Kidney epithelial cell (primary cell): ENCODE measurements around the gene PUS10. TPM values are rescaled to one million over a fixed set of nuclear protein-coding genes. Genes with fewer than 3 reads are reported as not detected.

Experiments
- DNase-seq: peaks from one replicate; pipeline ENCODE4 v3.0.0-alpha.2; 2010; ENCODE audit warnings: low read depth
- H3K27me3 ChIP-seq: 2 replicates; pipeline ENCODE4 v1.6.0; 2011; ENCODE audit warnings: low read length; ENCODE audit not compliant: control insufficient read depth, insufficient read depth
- H3K36me3 ChIP-seq: 2 replicates; pipeline ENCODE4 v1.5.1; 2011; ENCODE audit warnings: low read length; ENCODE audit not compliant: control insufficient read depth, insufficient read depth
- H3K4me3 ChIP-seq: 2 replicates; pipeline ENCODE4 v1.5.1; 2011; ENCODE audit warnings: low read depth, mild to moderate bottlenecking, control low read depth, low read length
- total RNA-seq: library from RNA; depleted of rRNA; stranded (reverse); fragments of >200 nt; gene quantifications from 2 replicates; pipeline ENCODE4 v1.2.3, GENCODE V29; 2015
- TF ChIP-seq, protein P1 (sequence below): IDR thresholded peaks from 2 replicates; pipeline ENCODE4 v1.5.1; 2011; ENCODE audit warnings: mild to moderate bottlenecking, moderate library complexity, low read length, control low read depth, inconsistent platforms; ENCODE audit not compliant: insufficient read depth, poor library complexity, severe bottlenecking

The PUS10 gene
- total RNA-seq, 1 donor from 2014 or later: 8.9 TPM

DNA sequence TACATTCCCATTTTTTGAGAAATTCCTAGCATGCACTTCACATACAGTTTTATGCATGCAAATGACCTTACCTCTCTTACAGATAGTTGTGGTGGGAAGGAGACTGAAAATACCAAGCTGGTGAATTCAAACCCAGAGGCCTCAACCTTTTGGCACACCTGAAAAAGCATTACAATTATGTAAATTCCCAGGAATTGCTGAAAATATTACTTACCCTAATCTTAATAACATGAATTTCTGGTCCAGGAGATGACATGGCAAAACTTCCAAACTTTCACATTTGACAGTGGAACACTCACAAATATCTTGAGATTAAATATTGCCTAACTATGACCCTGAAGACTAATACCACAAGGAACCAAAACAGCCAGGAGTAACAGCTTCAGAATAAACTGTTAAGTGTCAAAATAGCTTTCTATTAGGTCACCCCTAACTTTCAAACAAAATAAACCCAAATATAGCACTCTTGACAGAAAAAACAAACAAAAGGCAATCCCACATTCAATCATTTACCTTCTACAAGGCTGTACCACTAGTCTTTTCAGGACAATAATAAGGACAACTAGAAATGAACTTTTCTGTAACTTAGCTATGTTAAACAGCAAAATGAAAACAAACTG is 11.5 kb downstream of the PUS10 start:
- Histone ChIP-seq H3K36me3 (no peaks in the 10 kb centered on the region), H3K27me3 (no peaks in the 10 kb centered on the region), H3K4me3 (no peak overlapping the region)
- TF ChIP-seq, protein P1, sequence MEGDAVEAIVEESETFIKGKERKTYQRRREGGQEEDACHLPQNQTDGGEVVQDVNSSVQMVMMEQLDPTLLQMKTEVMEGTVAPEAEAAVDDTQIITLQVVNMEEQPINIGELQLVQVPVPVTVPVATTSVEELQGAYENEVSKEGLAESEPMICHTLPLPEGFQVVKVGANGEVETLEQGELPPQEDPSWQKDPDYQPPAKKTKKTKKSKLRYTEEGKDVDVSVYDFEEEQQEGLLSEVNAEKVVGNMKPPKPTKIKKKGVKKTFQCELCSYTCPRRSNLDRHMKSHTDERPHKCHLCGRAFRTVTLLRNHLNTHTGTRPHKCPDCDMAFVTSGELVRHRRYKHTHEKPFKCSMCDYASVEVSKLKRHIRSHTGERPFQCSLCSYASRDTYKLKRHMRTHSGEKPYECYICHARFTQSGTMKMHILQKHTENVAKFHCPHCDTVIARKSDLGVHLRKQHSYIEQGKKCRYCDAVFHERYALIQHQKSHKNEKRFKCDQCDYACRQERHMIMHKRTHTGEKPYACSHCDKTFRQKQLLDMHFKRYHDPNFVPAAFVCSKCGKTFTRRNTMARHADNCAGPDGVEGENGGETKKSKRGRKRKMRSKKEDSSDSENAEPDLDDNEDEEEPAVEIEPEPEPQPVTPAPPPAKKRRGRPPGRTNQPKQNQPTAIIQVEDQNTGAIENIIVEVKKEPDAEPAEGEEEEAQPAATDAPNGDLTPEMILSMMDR: no peak
- no peak for DNase-seq

DNA sequence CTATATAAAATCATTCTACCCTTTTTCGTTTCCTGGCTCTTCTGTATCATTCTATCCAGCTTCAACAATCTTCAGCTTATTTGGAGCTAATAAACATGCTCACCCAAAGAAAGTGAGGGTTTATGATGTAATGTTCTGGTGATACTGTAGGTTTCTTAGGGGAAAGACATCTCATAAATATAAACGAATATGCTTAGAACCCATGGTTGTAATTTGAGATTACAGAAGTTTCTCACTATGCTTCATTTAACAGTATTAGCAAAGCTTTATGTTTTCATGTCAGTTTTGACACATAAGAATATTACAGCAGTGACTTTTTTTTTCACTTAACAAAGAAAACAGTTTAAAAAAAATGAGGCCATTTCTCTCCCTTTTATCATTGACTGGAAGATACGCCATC is 12.3 kb downstream of the PUS10 start:
- TF ChIP-seq, protein P1: no peak
- Histone ChIP-seq H3K27me3 (no peaks in the 10 kb centered on the region), H3K4me3 (no peak overlapping the region), H3K36me3 (no peaks in the 10 kb centered on the region)
- DNase-seq: no peak

DNA sequence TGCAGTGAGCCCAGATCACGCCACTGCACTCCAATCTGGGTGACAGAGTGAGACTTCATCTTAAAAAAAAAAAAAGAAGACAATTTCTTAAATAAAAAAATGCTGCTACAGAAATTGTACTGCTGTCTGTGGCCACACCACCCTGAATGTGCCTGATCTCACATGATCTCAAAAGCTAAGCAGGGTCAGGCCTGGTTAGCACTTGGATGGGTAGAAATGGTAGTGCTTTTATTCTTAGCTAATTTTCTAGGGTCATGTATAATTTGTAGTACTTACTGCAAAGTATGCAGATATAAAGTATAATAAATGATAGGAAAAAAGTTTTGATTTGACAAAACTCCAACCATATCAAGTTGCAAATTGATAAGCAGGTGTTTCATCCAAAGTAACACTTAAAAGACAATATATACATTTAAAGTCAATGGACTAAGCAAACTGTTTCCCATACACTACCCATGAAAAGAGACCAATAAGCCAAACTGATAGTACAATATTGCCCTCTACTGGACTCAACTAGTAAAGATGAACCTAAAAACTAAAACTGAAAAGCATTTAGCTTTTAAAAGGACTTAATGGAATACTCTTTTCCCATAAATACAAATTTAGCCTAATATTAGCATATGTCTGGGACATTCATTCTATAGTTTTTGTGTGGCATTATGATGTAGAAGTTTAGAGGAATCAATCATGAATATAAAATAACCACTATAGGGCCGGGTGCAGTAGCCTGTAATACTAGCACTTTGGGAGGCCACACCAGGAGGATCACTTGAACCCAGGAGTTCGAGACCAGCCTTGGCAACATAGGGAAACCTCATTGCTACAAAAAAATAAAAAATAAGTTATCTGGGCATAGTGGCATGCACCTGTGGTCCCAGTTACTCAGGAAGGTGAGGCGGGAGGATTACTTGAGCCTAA is 19.2 kb downstream of the PUS10 start:
- no peak overlapping the region for H3K4me3 ChIP-seq
- TF ChIP-seq, protein P1: peak; percentile 39
- H3K27me3 ChIP-seq: no peaks in the 10 kb centered on the region
- no peak for DNase-seq
- no peaks in the 10 kb centered on the region for H3K36me3 ChIP-seq

DNA sequence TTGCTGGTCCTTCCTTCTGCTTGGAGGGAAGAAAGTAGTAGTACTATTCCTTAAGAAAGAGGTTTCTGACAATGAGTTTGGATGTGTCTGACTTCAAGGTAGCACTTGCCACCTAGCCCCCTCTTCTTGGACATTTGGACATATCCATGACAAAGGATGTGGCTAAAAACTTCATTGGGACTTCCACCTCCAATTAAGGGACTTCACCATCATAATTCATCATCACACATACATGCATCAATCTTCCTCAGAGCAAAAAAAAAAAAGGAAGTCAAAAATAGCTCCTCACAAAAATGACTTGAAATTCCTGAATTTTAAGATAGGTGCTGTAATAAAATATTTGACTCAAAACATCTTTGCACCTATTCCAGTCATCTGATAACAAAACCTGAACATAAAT is 23.9 kb downstream of the PUS10 start:
- Histone ChIP-seq H3K36me3 (no peaks in the 10 kb centered on the region), H3K27me3 (no peaks in the 10 kb centered on the region), H3K4me3 (no peak overlapping the region)
- TF ChIP-seq, protein P1: no peak
- no peak for DNase-seq

DNA sequence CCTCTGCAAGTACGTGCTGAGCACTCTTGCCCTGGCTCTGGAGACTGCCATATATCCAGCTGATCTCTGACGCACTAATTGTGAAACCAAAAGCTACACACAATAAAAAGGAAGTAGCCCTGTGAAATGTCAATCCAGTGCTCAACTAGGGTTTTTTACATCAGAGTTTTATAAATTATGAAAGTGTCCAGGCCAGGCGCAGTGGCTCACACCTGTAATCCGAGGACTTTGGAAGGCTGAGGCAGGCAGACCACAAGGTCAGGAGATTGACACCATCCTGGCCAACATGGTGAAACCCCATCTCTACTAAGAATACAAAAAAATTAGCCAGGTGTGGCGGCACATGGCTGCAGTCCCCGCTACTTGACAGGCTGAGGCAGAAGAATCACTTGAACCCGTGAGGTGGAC is 25.1 kb downstream of the PUS10 start:
- Histone ChIP-seq H3K36me3 (no peaks in the 10 kb centered on the region), H3K4me3 (no peak overlapping the region), H3K27me3 (no peaks in the 10 kb centered on the region)
- TF ChIP-seq, protein P1: no peak
- DNase-seq: no peak
